ENCODE results near the gene RNF130. TPM values are rescaled to one million over a fixed set of nuclear protein-coding genes. Genes with fewer than 3 reads are reported as not detected.

RNF130 gene
- total RNA-seq, 4 donors from 2014 or later = 55.0 to 121 (median 69.4) TPM

GRCh38 chr5:179905161-179905560, 166.4 kb downstream of the RNF130 start:
- H3K4me1 ChIP-seq = peaks cover 10 to 15% of the 10 kb centered on the region in 2 donors
- no peak for DNase-seq
- H3K4me3 ChIP-seq (replicated peaks in 1 of 3) = no peak overlapping the region
- no peak overlapping the region for H3K27ac ChIP-seq
- intact Hi-C loops (cut with DNase I) = loop anchor here (5.0 kb wide), 1 partner anchor 103 kb away; no protein-coding TSS in a partner anchor
- H3K27me3 ChIP-seq = no peaks in the 10 kb centered on the region
- WGBS, 2 donors = 90 to 94% methylated on average over 8 of the region's 8 CpGs
- H3K36me3 ChIP-seq = no peaks in the 10 kb centered on the region
- no peaks in the 10 kb centered on the region for H3K9me3 ChIP-seq
- TF ChIP-seq, protein P1, sequence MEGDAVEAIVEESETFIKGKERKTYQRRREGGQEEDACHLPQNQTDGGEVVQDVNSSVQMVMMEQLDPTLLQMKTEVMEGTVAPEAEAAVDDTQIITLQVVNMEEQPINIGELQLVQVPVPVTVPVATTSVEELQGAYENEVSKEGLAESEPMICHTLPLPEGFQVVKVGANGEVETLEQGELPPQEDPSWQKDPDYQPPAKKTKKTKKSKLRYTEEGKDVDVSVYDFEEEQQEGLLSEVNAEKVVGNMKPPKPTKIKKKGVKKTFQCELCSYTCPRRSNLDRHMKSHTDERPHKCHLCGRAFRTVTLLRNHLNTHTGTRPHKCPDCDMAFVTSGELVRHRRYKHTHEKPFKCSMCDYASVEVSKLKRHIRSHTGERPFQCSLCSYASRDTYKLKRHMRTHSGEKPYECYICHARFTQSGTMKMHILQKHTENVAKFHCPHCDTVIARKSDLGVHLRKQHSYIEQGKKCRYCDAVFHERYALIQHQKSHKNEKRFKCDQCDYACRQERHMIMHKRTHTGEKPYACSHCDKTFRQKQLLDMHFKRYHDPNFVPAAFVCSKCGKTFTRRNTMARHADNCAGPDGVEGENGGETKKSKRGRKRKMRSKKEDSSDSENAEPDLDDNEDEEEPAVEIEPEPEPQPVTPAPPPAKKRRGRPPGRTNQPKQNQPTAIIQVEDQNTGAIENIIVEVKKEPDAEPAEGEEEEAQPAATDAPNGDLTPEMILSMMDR (IDR thresholded peaks at IDR 0.05) = no peak
- no peak for TF ChIP-seq POLR2A (IDR thresholded peaks at IDR 0.05)

MicroRNAs encoded within 50 kb of the gene (microRNA counts, 767-probe panel; counts per million panel counts)
- microRNA hsa-miR-340-5p = 2,732 to 4,367 counts per million in 2 donors

Small RNA genes within 50 kb of the gene (microRNA-seq; reads per million reads assigned to microRNA genes)
- gene MIR340 = 31.5 reads per million, percentile 43 among the genes with 10 or more reads in this experiment

Small RNA genes within 50 kb of the gene (small RNA-seq; reads per million reads assigned to genes)
- 3.1 reads per million, percentile 74 among the genes with 10 or more reads in this experiment for gene MIR340

Other genes starting within 250 kb of the RNF130 start
- 10 to 100 TPM; 37.1 to 68.2 (median 52.1) TPM for gene MRNIP, start 212.9 kb downstream of the RNF130 start, total RNA-seq
- 100 to 1,000 TPM in 1 of 4 donors, 10 to 100 TPM in 3; 75.5 to 115 (median 94.3) TPM for gene TBC1D9B, start 163.9 kb downstream of the RNF130 start, total RNA-seq
- gene RASGEF1C, start 137.5 kb upstream of the RNF130 start, total RNA-seq = 1 to 10 TPM in 3 of 4 donors, under 1 TPM in 1; 0.58 to 4.0 (median 2.1) TPM
- 10 to 100 TPM; 48.1 to 70.0 (median 54.2) TPM for gene MAPK9, start 220.3 kb upstream of the RNF130 start, total RNA-seq